T-helper 1 cell (primary cell): ENCODE data around the gene SPDYE2.
"Not testable (repeated sequence)": the region's sequence is repeated elsewhere in the genome, so short reads cannot be mapped to it uniquely, and the experiment has no call there.

Experiments used
- DNase-seq, 5 donors: peaks; one replicate each; pipeline ENCODE4 v3.0.0-alpha.2; 2012 to 2020

The SPDYE2 gene

DNA sequence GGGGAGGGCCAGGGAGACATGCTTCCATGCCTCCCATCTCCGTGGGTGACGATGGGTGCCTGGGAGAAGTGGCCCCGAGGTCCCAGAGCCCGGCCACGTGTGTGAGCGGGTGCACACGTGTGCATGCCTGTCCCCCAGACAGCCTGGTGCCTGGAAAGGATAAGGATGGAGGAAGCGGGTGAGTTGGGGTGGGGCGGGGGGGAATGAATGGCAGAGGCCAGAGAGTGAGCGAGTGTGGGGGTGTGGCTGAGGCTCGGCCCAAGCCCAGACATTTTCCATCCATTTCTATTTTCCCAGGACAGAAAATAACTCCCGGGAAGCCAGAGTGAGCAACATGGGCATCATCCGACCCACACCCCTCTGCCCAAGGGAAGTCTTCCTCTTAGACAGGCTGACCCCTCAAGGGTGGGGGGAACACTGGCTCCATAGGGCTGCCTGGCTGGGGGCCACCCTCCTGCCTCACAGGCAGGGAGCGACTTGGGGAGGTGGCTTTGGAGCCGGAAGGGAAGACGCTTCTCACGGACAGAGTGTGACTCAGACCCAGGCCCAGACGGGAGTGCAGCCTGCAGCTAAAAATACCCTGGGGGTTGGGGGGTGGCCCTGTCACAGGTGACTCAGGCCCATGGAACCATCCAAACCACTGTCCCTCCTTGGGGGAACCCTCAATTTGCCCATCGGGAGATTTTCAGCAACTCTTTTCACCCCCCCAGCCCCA is 53.6 kb downstream of the SPDYE2 start:
- DNase-seq, result not testable (repeated sequence)

GRCh38 chr7:102606848-102607247 is 55.8 kb downstream of the SPDYE2 start:
- DNase-seq, result not testable (repeated sequence)

GRCh38 chr7:102609734-102610133 is 58.7 kb downstream of the SPDYE2 start:
- not testable (repeated sequence) for DNase-seq

DNA sequence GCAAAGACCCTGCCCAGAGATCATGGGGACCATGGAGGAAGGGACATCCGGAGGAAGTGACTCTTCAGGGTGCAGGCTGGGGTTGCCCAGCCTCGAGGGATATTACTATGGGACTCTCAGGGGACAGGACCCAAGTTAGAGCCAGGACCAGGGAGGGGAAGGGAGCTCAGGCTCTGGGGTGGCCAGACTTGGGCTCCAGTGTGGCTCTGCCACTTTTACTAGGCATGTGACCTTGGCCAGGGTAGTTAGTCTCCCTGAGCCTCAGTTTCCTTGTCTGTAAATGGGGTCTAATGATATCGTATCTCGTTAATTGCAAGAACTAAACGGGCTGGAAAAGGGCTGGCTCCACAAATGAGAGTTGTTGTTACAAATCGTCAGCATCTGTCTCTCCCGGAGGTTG is 59.4 kb downstream of the SPDYE2 start:
- not testable (repeated sequence) for DNase-seq

DNA sequence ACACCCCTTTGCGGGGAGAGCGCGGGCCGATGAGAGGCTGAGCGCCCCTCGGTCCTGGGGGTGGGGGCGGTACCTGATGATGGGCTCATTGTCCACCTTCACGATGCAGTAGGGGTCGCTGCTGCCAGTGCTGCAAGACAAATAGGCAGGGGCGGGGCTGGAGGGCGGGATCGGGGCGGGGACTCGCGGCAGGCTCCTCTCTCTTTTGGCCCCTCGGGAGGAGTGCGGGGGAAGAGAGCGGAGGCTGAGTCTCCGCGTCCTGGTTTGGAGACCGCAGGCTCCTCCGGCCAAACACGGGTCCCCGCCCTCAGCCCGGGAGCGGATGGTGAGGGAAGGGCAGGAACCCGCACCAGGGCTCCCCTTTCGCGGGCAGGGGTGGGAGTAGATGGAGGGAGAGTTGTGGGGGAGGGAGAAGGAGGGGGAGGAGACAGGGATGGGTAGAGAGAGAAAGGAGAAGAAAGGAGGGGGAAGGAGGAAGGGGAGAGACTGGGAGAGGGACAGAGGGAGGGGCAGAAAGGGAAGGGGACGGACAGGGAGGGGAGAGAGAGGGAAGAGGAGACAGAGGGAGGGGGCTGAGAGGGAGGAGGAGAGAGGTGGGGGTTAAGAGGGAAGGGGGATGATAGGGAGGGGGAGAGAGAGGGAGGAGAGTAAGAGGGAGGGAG is 60.1 kb downstream of the SPDYE2 start:
- not testable (repeated sequence) for DNase-seq

- not testable (repeated sequence) for DNase-seq
Observed at GRCh38 chr7:102611675-102612325, 60.8 kb downstream of the SPDYE2 start.
